ENCODE results near the gene B4GAT1.
A peak's percentile ranks its signal among the peaks of the same experiment; 100 is the strongest.
"Not testable (repeated sequence)": the region's sequence is repeated elsewhere in the genome, so short reads cannot be mapped to it uniquely, and the experiment has no call there.

Gene B4GAT1

DNA sequence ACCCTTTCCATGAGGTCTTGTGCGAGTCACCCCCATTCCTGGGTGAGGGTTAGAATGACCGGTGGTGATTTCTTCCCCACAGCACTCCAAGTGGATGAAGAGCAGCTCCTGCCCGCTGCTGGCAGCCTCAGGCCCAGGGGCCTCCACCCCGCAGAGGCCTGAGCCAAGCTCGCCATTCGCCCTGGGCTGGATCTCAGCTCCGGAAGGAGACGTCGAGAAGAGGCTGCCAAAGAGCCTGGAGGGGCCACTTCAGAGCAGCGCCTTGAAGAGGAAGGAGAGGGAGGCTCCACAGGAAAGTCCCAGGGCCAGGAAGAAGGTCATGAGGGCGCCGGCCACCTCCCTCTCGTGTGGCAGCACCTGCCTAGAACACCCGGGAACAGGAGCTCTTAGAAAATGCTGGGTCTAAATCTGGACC is 15.8 kb upstream of the B4GAT1 start:
- no peak for DNase-seq (ENCODE audit: low read depth)

DNA sequence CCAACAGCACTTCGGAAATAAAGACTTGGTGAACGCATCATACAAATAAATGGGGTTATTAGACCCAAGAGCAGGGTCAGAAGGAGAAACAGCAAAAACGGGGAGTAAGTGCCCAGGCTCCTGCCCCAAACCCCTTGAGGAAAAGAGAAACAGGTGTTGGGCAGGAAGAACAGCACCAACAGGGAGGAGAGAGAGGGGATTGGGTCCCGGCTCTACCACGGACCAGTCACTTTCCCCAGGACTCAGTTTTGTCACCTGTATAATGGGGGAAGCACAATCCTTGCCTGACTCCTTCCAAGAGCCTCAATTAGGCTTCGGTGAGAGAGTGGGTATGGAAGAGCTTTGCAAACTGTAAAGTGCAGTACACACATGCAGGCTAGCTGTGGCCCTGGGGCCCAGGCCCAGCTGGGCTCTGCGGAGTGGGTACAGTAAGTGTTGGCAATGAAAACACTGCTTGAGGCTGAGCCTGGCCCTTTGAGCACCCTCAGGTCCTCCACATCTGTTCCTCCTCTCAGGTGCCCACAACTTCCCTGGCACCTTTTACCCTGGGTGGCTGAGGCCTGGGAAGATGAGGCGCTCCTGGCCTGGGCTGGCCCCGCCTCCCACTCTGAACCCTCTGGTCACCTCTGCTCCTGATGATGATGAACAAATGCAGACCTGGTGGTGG is 15.2 kb upstream of the B4GAT1 start:
- no peak for DNase-seq (ENCODE audit: low read depth)

DNA sequence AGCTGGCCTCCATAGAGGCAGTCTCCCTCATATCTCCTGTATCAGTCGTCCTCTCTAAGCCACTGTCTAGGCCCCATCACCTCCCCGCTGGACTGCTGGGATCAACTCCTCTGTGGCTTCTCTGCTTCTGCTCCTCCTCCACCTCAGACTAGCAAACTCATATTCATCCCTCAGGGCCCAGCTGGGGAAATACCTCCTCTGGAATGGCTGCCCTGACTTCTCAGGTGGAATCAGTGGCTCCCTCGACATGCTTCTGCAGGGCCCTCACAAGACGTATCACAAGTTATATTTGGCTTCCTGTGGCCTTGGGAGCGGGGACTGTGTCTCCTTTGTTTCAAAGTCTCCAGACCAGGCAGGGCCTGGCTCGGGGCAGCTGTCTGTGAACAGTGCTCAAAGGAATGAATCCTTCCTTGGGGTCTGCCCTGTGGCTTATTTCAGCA is 14.1 kb upstream of the B4GAT1 start:
- no peak for DNase-seq (ENCODE audit: low read depth)

DNA sequence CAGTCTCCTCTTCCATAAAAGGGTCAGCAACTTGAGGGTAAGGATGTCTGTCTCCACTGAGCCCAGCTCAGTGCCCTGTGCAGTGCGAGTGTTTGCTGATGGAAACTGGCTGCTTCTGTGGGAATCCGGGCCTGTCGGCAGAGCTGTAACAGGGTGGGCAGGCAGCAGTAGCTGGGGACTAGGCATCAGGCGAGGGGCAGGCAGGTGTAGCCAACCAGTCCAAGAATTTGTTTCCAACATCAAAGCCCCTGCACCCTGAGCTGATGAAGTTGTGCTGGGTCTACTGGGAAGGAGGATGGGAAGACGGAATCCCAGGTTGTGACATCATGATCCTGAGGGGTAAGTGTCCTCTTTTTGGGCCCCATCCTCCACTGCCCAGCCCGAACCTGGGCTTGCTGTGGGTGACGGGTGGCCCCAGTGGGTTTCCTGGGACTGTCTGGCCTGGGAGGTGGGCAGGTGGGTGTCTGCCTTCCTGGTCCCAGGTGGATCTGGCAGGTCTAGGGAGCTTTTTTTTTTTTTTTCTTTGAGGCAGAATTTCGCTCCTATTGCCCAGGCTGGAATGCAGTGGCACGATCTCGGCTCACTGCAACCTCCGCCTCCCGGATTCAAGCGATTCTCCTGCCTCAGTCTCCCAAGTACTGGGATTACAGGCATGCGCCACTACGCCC is 13.1 kb upstream of the B4GAT1 start:
- DNase-seq (ENCODE audit: low read depth), result no peak

DNA sequence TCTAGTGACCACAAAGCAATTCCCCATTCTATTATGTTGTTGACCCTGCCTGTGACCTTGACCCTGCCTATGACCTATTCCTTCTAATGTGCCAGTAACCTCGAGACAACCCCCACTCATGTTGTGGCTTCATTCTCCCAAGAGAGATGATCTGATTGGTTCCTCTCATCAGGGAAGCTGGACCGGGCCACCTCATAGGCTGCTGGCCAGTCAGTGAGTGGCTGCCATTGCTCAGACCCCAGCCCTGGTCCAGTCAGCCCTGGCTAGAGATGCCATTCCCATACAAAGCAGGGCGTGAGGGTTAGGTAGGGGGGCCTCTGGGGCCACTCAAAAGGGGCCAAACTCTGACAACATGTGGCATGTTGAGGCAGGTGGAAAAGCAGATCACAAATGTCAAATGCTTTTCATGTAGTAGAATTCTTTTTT is 12.2 kb upstream of the B4GAT1 start:
- DNase-seq (ENCODE audit: low read depth), result no peak

DNA sequence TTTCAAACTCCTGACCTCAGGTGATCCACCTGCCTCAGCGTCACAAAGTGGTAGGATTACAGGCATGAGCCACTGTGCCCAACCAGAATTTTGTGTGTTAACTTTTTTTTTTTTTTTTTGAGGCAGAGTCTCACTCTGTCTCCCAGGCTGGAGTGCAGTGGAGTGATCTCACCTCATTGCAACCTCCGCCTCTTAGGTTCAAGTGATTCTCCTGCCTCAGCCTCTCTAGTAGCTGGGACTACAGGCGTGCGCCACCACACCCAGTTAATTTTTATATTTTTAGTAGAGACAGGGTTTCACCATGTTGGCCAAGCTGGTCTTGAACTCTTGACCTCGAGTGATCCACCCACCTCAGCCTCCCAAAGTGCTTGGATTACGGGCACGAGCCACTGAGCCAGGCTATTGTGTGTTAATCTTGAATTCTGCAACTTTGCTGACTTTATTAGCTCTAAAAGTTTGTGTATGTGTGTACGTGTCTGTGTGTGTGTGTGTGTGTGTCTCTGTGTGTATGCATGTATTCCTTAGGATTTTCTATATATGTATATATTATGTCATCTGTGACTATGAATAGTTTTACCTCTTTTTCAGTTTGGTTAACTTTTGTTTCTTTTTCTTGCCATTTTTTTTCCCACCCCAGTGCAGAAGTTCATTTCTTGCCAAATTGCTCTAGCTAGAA is 3.3 kb upstream of the B4GAT1 start:
- not testable (repeated sequence) for DNase-seq (ENCODE audit: low read depth)

DNA sequence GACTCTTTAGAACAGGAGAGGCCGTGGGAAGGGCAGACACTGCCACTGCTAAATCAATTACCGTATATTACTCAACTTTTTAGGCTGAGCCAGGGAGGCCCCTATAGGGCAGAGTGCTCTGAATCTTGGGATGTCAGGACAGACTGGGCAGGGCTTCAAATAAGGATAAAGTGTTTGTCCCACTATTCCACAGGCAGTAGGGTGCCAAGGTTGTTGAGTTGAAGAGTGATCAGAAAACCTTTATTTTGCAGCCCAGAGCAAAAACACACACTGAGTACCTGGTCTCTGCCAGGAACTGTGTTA is 1.6 kb upstream of the B4GAT1 start:
- DNase-seq (ENCODE audit: low read depth), result no peak

DNA sequence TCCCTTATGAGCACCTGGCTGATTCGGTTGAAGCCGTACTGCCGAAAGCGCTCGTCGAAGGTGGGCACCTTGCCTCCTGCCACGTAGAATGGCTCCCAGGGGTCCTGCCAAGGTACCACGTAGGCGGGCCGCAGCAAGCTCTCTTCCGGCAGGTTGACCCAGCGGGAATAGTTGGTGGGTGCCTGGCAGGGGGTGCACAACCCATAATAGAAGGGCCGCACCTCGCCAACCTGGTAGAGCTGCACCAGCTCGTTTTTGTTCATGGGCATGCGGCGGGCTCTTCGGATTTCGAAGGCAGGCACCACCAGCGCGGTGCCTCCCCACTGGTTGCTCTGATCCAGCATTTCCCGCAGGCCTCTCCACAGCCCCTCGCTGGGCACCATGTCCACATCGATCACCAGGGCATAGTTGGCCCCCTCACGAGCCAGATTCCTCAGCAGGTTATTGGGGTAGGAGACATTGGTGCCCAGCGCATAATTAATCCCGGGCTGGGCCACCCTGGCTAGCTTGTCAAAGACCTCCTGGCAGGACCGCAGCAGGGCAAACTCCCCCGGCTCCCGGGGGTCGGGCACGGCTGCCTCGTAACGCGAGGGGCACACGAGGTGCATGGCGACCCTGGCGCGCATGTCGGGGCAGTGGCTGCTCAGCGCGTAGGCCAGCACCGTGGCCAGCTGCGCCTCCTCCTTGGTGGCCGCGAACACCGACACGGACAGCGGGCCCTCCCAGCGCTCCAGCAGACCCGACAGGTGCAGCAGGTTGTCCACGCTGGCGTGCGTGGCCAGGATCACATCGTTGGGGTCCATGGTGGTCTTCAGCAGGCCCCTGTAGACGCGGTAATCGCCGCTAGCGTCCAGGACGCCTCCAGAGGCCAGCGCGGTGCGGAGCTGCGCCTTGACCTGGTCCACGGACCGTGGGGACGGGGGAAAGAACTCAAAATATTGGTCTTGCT is 679 bp downstream of the B4GAT1 start:
- no peak for DNase-seq (ENCODE audit: low read depth)

DNA sequence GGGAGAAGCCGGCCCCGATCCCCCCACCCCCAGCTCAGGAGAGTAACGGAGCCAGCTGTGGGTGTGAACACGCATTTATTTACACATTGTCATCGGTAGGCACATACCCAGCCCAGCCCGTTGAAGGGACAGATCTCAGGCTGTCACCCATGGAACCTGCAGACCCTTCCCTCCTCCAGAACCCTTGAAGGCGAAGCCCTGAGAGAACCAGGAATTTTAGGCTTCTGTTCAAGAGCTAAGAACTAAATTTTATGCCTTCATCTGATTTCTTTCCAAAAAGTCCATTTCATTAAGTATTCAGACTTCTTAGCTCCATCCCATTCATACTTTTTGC is 2.1 kb downstream of the B4GAT1 start:
- no peak for DNase-seq (ENCODE audit: low read depth)

DNA sequence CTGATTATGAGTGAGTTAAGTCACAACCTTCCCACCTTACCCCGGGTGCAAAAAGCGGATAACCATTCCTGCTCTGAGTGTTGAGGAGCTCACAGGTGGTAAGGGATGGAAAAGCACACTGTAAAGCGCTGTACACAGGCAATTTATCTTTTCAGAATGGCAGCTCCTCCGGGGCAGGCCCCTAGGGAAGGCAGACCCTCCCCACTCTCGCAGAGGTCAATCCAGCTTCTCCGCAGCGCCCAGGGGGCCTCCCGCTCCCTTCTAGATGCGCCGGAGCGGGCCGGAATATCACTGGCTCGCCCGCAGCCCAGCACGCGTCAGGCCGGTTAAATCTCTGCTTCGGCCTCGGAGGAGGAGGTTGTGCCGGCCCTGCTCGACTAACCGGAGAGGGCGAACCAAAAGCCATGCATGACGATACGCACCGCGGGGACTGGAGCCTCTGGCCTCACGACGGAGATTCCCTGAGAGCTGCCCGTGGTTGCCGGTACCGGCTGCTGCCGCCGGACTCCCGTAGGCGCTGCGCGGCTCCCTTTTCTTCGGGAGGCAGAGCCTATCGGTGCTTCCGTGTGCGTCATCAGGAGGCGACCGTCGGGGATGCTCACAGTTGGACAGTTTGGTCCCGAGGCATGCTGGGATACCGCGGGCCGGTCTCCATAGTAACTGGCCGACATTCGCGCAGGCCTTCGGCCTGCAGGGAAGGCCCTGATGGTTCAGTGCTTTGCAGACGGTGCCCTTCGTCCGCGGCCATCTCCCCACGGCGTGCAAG is 2.7 kb downstream of the B4GAT1 start, which contains the start of gene BRMS1:
Gene BRMS1 (minus strand): TSS at position 555 of the 766 bp plus-strand sequence. CDS start 2,870 bp downstream, outside the sequence.
- DNase-seq (ENCODE audit: low read depth), result peak; percentile 93

DNA sequence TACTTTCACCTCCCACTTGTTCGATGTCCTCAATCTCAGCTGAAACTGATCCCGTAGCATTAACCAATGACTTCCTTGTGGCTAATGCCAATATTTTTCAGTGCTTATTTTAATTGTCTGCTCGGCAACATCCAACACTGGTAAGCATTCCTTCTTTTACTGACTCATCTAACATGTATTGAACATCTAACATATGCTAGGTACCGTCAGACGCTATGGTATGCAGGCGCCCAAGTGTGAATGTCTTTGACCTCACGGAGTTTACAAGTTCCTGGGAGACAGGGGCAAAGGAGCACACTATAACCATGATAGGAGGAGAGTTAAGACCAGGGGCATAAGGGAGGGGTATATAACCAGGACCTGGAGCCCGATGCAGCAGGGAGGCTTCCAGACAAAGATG is 4.3 kb downstream of the B4GAT1 start:
- DNase-seq (ENCODE audit: low read depth), result no peak

DNA sequence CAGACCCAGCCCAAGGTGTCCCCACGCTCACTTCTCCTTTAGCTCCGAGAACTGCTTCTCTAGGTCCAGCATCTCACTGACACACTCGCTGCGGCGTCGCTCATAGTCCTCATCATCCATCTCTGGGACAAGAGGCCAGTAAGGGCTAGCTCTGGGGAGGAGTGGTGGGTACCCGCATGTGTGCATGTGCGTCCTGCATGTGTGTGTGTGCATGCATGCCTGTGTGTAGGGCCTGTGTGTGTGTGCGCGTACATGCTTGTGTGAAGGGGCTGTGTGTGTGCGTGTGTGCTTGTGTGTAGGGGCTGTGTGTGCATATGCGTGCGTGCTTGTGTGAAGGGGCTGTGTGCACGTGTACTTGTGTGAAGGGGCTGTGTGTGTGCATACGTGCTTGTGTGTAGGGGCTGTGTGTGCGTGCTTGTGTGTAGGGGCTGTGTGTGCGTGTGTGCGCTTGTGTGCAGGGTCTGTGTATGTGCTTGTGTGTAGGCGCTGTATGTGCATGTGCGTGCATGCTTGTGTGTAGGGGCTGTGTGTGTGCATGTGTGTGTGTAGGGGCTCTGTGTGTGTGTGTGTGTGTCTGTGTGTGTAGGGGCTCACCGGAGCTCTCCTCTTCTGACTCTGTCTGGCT is 5.8 kb downstream of the B4GAT1 start:
- DNase-seq (ENCODE audit: low read depth), result no peak

DNA sequence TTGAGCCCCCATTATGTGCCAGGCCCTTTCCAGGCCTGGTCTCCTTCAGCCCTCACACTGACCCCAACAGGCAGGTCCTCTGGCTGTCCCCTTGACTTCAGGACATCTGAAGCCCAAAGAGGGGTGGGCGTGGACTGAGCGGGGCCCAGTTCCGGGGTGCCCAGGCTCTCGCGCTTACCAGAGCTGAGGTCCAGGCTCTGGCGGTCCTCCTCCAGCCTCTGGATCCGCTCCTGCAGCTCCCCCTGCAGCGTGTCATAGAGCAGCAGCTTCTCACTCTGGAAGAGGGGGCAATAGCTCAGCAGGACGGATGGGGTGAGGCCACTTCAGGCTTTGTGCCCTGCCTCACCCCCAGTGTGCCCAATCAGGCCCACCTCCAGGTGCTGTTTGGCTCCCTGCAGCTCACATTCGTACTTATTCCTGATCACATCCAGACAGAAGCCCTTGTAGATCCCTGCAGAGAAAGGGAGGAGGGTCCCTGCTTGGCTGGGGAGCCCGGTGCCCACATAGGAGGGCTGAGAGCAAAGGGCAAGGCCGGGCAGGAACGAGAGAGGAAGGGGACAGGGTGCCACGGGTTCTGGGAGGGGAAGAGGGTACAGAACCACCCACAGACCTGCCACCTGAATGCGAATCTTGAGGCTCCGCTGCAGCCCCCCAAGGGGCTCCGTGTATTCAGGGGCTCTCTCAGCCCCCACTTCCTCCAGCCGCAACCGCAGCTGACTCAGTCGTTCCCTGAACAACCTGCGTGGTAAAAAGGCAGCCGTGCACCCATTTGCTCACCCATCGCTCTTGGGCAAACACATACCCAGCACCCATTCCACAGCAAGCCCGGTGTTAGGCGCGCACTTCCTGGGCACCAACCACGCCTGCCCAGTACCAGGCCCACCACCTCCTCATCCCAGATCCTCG is 6.6 kb downstream of the B4GAT1 start:
- no peak for DNase-seq (ENCODE audit: low read depth)

DNA sequence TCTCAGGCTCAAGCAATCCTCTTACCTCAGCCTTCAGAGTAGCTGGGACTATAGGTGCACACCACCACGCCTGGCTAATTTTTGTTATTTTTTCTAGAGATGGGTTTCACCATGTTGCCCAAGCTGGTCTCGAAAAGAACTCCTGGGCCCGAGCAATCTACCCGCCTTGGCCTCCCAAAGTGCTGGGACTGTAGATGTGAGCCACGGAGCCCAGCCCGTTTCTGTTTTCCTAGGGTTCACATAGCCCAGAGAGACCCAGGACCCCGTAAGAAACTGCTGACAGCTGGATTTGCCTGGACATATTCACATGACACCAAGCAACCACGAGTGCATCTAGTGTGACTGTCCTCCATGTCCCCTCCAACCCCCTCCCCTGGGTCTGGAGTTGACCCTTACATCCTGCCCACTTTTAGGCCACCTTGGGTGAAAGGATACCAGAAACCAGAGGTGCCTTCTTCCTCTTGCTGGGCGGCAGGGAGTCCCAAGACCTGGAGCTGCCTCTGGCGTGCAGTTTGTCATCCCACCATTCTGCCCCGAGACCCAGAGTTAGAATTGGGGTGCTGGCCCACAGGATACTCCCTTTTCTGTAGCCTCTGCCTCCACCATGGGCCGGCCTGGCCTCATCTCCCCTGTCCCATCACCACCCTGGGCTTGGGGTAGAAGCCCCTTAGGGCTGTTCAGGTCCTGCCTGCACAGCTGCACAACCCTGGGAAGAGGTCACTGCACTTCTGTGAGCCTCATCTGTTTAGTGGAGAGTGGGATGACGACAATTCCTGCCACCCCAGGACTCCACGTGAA is 7.5 kb downstream of the B4GAT1 start:
- no peak for DNase-seq (ENCODE audit: low read depth)

DNA sequence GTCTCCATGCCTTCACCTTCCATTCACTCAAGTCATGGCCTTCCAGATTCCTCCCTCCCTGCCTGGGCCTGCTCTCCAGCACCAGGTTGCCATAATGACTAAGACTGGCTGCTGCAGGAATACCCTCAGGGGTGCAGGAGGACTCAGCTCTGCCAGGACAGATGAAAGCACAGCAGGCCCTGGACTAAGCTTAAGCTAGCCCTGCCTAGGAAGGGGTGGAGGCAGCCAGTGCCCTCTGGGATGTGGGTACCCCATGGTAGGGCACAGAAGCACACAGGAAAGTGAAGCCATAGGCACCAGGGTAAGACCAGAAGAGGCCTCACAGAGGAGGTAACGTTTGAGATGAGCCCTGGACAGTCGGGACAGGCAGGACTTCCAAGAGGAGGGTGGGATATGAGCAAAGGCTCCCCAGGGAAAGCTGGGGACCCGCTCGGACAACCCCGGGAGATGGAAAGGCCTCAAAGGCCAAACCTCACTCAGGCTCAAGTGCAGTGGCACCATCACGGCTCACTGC is 8.2 kb downstream of the B4GAT1 start:
- no peak for DNase-seq (ENCODE audit: low read depth)

DNA sequence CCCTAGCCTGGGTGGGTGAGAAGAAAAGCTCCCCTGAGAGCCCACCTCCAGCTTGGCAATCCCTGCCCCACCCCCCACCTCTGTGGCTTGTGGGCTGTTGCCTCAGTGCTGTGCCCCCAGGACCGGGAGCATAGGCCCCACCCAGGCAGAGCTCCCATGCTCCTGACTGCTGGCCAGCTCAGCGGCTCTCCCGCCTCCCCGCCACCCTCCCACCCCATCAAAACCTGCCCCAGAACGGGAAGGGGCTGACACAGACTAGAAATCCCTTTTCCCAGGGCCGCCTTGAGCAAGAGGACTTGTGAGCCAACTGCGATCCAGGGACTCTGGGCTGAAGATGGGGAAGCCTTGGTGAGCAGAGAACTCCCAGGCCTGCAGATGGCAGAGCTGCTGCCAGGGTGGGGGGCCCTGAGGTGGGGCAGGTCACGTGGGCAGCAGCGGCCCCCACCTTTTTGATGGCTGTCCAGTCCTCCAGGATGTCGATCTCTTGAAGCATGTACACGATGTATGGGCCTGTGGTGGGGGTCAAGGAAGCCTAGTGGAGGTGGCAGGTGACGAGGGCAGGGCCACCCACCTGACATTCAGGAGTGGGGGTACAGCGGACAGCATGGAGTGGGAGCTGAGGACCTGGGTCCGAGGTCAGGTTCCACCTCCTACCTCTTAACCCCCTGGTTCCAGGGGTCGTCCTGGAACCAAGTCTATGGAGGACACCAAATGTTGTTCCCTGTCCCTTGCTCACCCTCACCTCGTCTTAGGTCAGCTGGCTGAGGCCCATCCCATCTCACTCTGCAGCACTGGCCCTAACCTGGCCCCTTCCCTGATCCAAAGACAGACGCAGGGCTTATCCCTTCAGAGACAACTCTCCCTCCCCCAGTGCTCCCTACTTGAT is 8.9 kb downstream of the B4GAT1 start:
- no peak for DNase-seq (ENCODE audit: low read depth)

DNA sequence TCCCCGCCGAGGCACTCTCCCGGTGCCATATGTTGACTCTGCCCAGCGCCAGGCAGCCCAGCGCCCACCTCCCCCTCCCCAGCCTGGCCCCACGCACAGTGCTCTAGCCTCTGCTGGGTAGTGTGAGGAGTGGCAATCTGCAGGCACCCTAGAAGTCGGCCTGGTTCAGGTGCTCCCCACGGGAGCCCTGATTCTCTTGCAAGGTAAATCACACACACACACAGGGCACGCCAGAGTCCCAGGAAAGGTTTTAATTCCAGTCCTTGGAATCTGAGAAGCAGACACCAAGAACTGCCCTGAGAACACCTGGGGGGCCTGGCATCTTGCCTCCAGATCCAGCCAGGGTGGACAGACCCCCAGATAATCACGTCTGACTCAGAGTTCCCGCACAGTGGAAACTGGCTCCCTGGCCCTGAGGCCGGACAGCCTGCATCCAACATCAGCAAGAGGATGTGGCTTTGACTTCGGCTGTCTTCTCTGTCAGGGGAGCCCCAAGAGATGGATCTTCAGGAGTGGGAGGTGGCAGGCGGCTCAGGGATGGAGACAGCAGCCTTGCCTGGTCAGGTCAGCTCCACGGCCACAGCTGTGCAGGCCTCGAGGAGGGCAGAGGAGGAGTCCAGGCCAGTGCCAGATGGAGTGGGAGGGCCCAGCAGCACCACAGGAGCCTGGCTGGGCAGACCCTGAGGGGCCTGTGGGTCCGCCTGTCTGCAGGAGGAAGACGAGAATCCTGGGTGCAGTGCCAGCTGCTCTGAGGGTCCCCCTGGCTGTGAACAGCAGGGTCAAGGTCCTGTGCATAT is 10.1 kb downstream of the B4GAT1 start:
- DNase-seq (ENCODE audit: low read depth), result no peak

Measured in activated T-cell treated with anti-CD3 and anti-CD28 coated beads for 48 hours (primary cell).